ENCODE results near the gene ANXA3. TPM values are rescaled to one million over a fixed set of nuclear protein-coding genes. Genes with fewer than 3 reads are reported as not detected.

ANXA3 gene
- total RNA-seq, 1 donor from 2014 or later, result 41.9 TPM

GRCh38 chr4:78644744-78645330, 93.3 kb downstream of the ANXA3 start:
- peak; percentile 72 for DNase-seq (ENCODE audit: low spot score)

GRCh38 chr4:78645853-78646757, 94.5 kb downstream of the ANXA3 start:
- peak; percentile 76 for DNase-seq (ENCODE audit: low spot score)

DNA sequence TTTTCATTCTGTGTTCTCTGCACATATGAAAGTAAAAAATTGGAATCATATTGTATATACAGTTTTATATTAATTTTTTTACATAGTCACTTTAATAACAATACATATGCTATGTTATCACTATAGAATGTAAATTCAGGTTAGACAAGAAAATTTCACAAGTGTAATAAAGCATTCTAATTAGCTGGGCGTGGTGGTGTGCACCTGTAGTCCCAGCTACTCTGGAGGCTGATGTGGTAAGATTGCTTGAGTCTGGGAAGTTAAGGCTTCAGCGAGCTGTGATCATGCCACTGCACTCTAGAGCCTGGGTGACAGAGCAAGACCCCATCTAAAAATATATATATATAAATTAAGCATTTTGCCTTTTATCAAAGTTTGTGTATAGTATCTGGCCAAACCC, 95.7 kb downstream of the ANXA3 start:
- DNase-seq (ENCODE audit: low spot score), result no peak

GRCh38 chr4:78648640-78649363, 97.2 kb downstream of the ANXA3 start:
- no peak for DNase-seq (ENCODE audit: low spot score)

GRCh38 chr4:78650106-78651024, 98.8 kb downstream of the ANXA3 start:
- DNase-seq (ENCODE audit: low spot score), result no peak

- DNase-seq (ENCODE audit: low spot score), result no peak
Measured at GRCh38 chr4:78651250-78651860, 99.8 kb downstream of the ANXA3 start.

DNA sequence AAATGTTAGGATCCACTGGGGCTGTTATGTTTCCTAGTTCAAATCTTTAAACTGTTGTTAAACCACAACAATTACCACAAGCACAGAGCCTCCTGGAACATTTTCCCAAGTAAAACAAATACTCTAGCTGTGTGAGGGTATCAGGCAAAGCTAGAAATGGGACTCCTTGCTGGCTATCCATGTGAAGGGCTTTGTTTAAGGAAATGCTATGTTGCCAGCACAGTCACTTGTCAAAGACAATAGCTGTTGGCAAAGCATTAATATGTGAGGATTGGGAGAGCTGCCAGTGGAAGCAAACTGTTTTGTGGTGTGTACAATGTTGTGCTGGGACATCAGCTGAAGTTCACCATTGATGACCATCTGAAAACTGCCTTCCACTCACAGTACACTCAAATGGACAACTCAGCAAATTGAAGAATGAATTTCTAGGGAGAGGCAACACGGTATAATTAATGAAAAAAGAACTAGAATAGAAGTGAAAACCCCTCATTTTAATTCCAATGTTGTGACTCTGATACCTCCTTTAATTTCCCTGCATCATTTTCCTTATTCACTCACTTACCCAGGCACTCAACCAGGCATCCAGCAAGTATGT, 100.8 kb downstream of the ANXA3 start:
- peak; percentile 40 for DNase-seq (ENCODE audit: low spot score)

DNA sequence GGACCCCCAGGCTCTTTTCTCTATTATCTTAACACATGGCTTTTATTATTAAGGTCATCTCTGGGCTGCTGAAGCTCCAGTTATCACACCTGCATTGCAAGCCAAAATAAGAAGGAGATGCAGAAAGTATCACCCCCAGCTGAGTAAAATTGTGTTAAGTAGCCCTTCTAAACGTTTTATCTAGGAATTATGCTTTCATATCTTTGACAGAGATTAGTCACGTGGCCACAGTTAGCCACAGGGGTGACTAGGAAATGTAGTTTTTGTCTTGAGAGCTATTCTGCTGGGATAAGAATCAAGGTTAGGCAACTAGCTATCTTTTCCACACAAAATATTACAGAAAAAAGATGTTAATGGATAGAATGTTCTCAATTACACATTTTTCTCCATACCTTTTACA, 102.1 kb downstream of the ANXA3 start:
- no peak for DNase-seq (ENCODE audit: low spot score)

- DNase-seq (ENCODE audit: low spot score), result no peak
Measured at GRCh38 chr4:78654807-78655206, 103.2 kb downstream of the ANXA3 start.

GRCh38 chr4:78656968-78657445, 105.4 kb downstream of the ANXA3 start:
- no peak for DNase-seq (ENCODE audit: low spot score)

GRCh38 chr4:78659264-78659663, 107.7 kb downstream of the ANXA3 start:
- DNase-seq (ENCODE audit: low spot score), result peak; percentile 22

DNA sequence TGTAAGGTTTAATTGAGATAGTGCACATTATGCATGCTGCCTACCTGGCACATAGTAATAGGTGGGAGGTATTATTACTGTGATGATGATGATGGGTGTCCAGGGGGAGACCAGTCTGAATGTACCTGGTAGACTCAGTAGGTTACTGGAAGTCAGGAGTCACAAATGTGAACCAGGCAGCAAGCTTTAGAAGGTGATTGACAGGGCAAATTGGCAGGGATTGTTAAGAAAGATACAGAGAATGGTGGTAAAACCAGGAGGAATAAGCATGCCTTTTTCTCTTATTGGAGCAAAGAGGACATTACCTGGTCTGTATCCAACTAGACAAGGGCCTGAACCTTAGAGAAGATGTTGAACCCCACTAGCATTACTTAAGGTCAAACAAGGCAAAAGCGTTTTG, 108.1 kb downstream of the ANXA3 start:
- DNase-seq (ENCODE audit: low spot score), result no peak

Other genes starting within 250 kb of the ANXA3 start
- gene BMP2K, start 224.6 kb downstream of the ANXA3 start, total RNA-seq, result 42.0 TPM

All from mucosa of gallbladder (tissue), 1 donor.